ENCODE measurements around the gene PIK3R2. TPM values are rescaled to one million over a fixed set of nuclear protein-coding genes. Genes with fewer than 3 reads are reported as not detected.

The PIK3R2 gene
- polyA plus RNA-seq, 1 donor from 2014 or later = 14.8 TPM

GRCh38 chr19:18135712-18136584 is 17.0 kb upstream of the PIK3R2 start:
- Histone ChIP-seq H3K27ac (ENCODE audit: low read length) (no peak overlapping the region), H3K9me3 (ENCODE audit: low read length) (no peaks in the 10 kb centered on the region), H3K4me2 (ENCODE audit: low read length) (no peak overlapping the region), H3F3A (ENCODE audit: insufficient read depth, low read length, poor library complexity, severe bottlenecking) (no peaks in the 10 kb centered on the region), H3K79me2 (replicated peaks; ENCODE audit: insufficient read depth, low read length) (no peaks in the 10 kb centered on the region), H3K36me3 (ENCODE audit: insufficient read depth, low read length) (no peaks in the 10 kb centered on the region), H3K27me3 (ENCODE audit: insufficient read depth, low read depth, low read length) (no peaks in the 10 kb centered on the region), H3K4me3 (ENCODE audit: low read length) (no peak overlapping the region), H3K9ac (ENCODE audit: low read length) (no peak overlapping the region), H4K20me1 (ENCODE audit: insufficient read depth) (no peaks in the 10 kb centered on the region), H2AFZ (ENCODE audit: low read depth, low read length) (no peak overlapping the region), H3K9me2 (ENCODE audit: insufficient read depth, low read length) (no peaks in the 10 kb centered on the region)
- TF ChIP-seq MXI1 (conservative IDR thresholded peaks at IDR 0.05; ENCODE audit: poor library complexity, severe bottlenecking) (no peak), TAF1 (IDR thresholded peaks at IDR 0.05; ENCODE audit: low read depth) (no peak), SMC3 (conservative IDR thresholded peaks at IDR 0.05; ENCODE audit: poor library complexity) (no peak), RAD21 (conservative IDR thresholded peaks at IDR 0.05) (no peak), POLR2AphosphoS5 (IDR thresholded peaks at IDR 0.05) (no peak), CTCF (IDR thresholded peaks at IDR 0.05; ENCODE audit: poor library complexity, severe bottlenecking) (no peak), EZH2 (IDR thresholded peaks at IDR 0.05; ENCODE audit: borderline replicate concordance, insufficient read depth, low read length, poor library complexity, severe bottlenecking) (no peak), REST (IDR thresholded peaks at IDR 0.05; ENCODE audit: borderline replicate concordance) (no peak), EP300 (conservative IDR thresholded peaks at IDR 0.05; ENCODE audit: poor library complexity, severe bottlenecking) (no peak)

GRCh38 chr19:18137242-18137641 is 15.7 kb upstream of the PIK3R2 start:
- H3K9me3 ChIP-seq (ENCODE audit: low read length) = no peaks in the 10 kb centered on the region
- H3K27ac ChIP-seq (ENCODE audit: low read length) = no peak overlapping the region
- H4K20me1 ChIP-seq (ENCODE audit: insufficient read depth) = no peaks in the 10 kb centered on the region
- H3K4me3 ChIP-seq (ENCODE audit: low read length) = no peak overlapping the region
- no peak overlapping the region for H3K9ac ChIP-seq (ENCODE audit: low read length)
- no peak overlapping the region for H3K4me2 ChIP-seq (ENCODE audit: low read length)
- H2AFZ ChIP-seq (ENCODE audit: low read depth, low read length) = no peak overlapping the region
- TF ChIP-seq RAD21 (conservative IDR thresholded peaks at IDR 0.05) (no peak), SMC3 (conservative IDR thresholded peaks at IDR 0.05; ENCODE audit: poor library complexity) (no peak)
- H3K79me2 ChIP-seq (replicated peaks; ENCODE audit: insufficient read depth, low read length) = no peaks in the 10 kb centered on the region
- no peaks in the 10 kb centered on the region for H3F3A ChIP-seq (ENCODE audit: insufficient read depth, low read length, poor library complexity, severe bottlenecking)
- H3K36me3 ChIP-seq (ENCODE audit: insufficient read depth, low read length) = no peaks in the 10 kb centered on the region
- no peaks in the 10 kb centered on the region for H3K27me3 ChIP-seq (ENCODE audit: insufficient read depth, low read depth, low read length)
- H3K9me2 ChIP-seq (ENCODE audit: insufficient read depth, low read length) = no peaks in the 10 kb centered on the region

Measured in neural cell (in vitro differentiated cells).